MCF 10A (cell line): Measurements from ENCODE around the gene PFDN2. TPM values are rescaled to one million over a fixed set of nuclear protein-coding genes. Genes with fewer than 3 reads are reported as not detected.
A peak's percentile ranks its signal among the peaks of the same experiment; 100 is the strongest.

Source experiments
- BruUV-seq: library from RNA; stranded (reverse); fragments of 400-500 nt; replicated peaks from 2 replicates; lab custom pipeline; 2021; lab: Mats Ljungman, UMichigan
- CTCF ChIA-PET: fragments of 300-600 bp; sonication (Branson Sonifier 250); formaldehyde crosslinking; extraction: SDS; loops from one replicate; lab custom pipeline; 2021; ENCODE audit warnings: antibody characterized with exemption, inconsistent platforms; lab: Yijun Ruan, JAX
- POLR2A ChIA-PET: fragments of 300-600, 350-650 bp; sonication (Branson Sonifier 250); formaldehyde crosslinking; extraction: SDS; loops from one replicate; lab custom pipeline; 2020; ENCODE audit warnings: antibody characterized with exemption, inconsistent platforms; lab: Yijun Ruan, JAX
- DNase-seq: peaks from one replicate; pipeline ENCODE4 v3.0.0-alpha.2; 2018; ENCODE audit not compliant: unreplicated experiment
- H3K27ac Mint-ChIP-seq: one replicate; pipeline ENCODE4 v1.8.0; 2022; ENCODE audit warnings: mild to moderate bottlenecking, low read depth, mixed read lengths; ENCODE audit not compliant: unreplicated experiment
- H3K27me3 Mint-ChIP-seq: one replicate; pipeline ENCODE4 v1.8.0; 2022; ENCODE audit warnings: mixed read lengths; ENCODE audit not compliant: insufficient read depth, unreplicated experiment
- H3K36me3 Mint-ChIP-seq: one replicate; pipeline ENCODE4 v1.8.0; 2022; ENCODE audit warnings: mild to moderate bottlenecking, moderate library complexity, mixed read lengths; ENCODE audit not compliant: insufficient read depth, unreplicated experiment
- H3K4me1 Mint-ChIP-seq: one replicate; pipeline ENCODE4 v1.8.0; 2022; ENCODE audit warnings: mixed read lengths; ENCODE audit not compliant: insufficient read depth, unreplicated experiment
- H3K4me3 Mint-ChIP-seq: one replicate; pipeline ENCODE4 v1.8.0; 2022; ENCODE audit warnings: mild to moderate bottlenecking, moderate library complexity, mixed read lengths; ENCODE audit not compliant: unreplicated experiment
- H3K9me3 Mint-ChIP-seq: one replicate; pipeline ENCODE4 v1.8.0; 2022; ENCODE audit warnings: mixed read lengths; ENCODE audit not compliant: unreplicated experiment
- CTCF ChIP-seq: fragments of 200-600 bp; IDR thresholded peaks from one replicate; pipeline ENCODE4 v1.8.0; 2022; ENCODE audit warnings: antibody characterized with exemption, mild to moderate bottlenecking; ENCODE audit not compliant: unreplicated experiment
- intact Hi-C: fragments of 100-400 bp; cut with micrococcal nuclease; formaldehyde crosslinking; loops from 2 replicates; pipeline ENCODE4 v1.14.1; 2022
- total RNA-seq: library from RNA; stranded (reverse); gene quantifications from 2 replicates; pipeline ENCODE4 v1.2.3, GENCODE V29; 2022

The PFDN2 gene
- total RNA-seq, 1 experiment from 2014 or later: 514 TPM

- H3K27ac Mint-ChIP-seq: peak overlapping the region; percentile 100
These were observed 47.2 kb upstream of the PFDN2 start for GRCh38 chr1:161164901-161165610.

GRCh38 chr1:161163793-161164192 is 46.0 kb upstream of the PFDN2 start:
- peak overlapping the region; percentile 100 for H3K27ac Mint-ChIP-seq
- intact Hi-C loops: no loop called here
- CTCF ChIA-PET: interaction anchor here (0.6 to 4.9 kb wide), 6 partner anchors 17 to 218 kb away, joined by 4 to 56 read pairs (median 22); partner anchors contain the start of genes NDUFS2 and TOMM40L
- peaks cover 51% of the 10 kb centered on the region for H3K36me3 Mint-ChIP-seq
- no peak overlapping the region for H3K4me3 Mint-ChIP-seq
- H3K27me3 Mint-ChIP-seq: no peaks in the 10 kb centered on the region
- POLR2A ChIA-PET: interaction anchor here (3.9 to 5.3 kb wide), 4 partner anchors 10 to 47 kb away, joined by 51 to 77 read pairs (median 64); partner anchors contain the start of genes DEDD, NDUFS2, NIT1 and PFDN2
- BruUV-seq: no TSS peak
- no peaks in the 10 kb centered on the region for H3K9me3 Mint-ChIP-seq
- DNase-seq: no peak
- peaks cover 58% of the 10 kb centered on the region for H3K4me1 Mint-ChIP-seq
- no peak for TF ChIP-seq CTCF

More at GRCh38 chr1:161164901-161165610, 47.2 kb upstream of the PFDN2 start:
- Mint-ChIP-seq H3K9me3 (no peaks in the 10 kb centered on the region), H3K36me3 (peaks cover 57% of the 10 kb centered on the region), H3K4me3 (peak overlapping the region; percentile 98), H3K27me3 (no peaks in the 10 kb centered on the region), H3K4me1 (peaks cover 51% of the 10 kb centered on the region)
- no TSS peak for BruUV-seq
- DNase-seq: no peak
- no peak for TF ChIP-seq CTCF
- ChIA-PET CTCF (interaction anchor here (0.5 to 4.9 kb wide), 28 partner anchors 8 to 1374 kb away, joined by 3 to 56 read pairs (median 5); partner anchors contain the start of genes ADAMTS4, B4GALT3, NDUFS2 and TOMM40L), POLR2A (interaction anchor here (0.6 to 5.5 kb wide), 24 partner anchors 8 to 226 kb away, joined by 3 to 101 read pairs (median 7); partner anchors contain the start of genes B4GALT3, DEDD, F11R and NDUFS2)
- intact Hi-C loops: no loop called here

- intact Hi-C loops: no loop called here
- ChIA-PET CTCF (interaction anchor here (0.7 to 1.3 kb wide), 3 partner anchors 13 to 89 kb away, joined by 3 read pairs; no protein-coding TSS in a partner anchor), POLR2A (interaction anchor here (1.2 to 1.5 kb wide), 2 partner anchors 9 to 14 kb away, joined by 6 to 7 read pairs; partner anchors contain the start of genes B4GALT3 and UFC1)
- Mint-ChIP-seq H3K9me3 (no peaks in the 10 kb centered on the region), H3K4me3 (no peak overlapping the region), H3K36me3 (peaks cover 56% of the 10 kb centered on the region), H3K27me3 (no peaks in the 10 kb centered on the region), H3K4me1 (peaks cover 59% of the 10 kb centered on the region), H3K27ac (peak overlapping the region; percentile 72)
- no TSS peak for BruUV-seq
- no peak for TF ChIP-seq CTCF
- DNase-seq: no peak
These were observed 45.0 kb upstream of the PFDN2 start for GRCh38 chr1:161162806-161163205.

GRCh38 chr1:161162052-161162451 is 44.2 kb upstream of the PFDN2 start:
- H3K4me3 Mint-ChIP-seq: no peak overlapping the region
- DNase-seq: no peak
- ChIA-PET CTCF (interaction anchor here (0.6 to 1.3 kb wide), 7 partner anchors 14 to 220 kb away, joined by 3 read pairs; no protein-coding TSS in a partner anchor), POLR2A (interaction anchor here (0.6 to 1.5 kb wide), 3 partner anchors 8 to 696 kb away, joined by 3 to 7 read pairs (median 6); partner anchors contain the start of genes B4GALT3 and UFC1)
- H3K36me3 Mint-ChIP-seq: peaks cover 64% of the 10 kb centered on the region
- peaks cover 56% of the 10 kb centered on the region for H3K4me1 Mint-ChIP-seq
- no peak for TF ChIP-seq CTCF
- H3K27ac Mint-ChIP-seq: peak overlapping the region; percentile 72
- H3K9me3 Mint-ChIP-seq: no peaks in the 10 kb centered on the region
- intact Hi-C loops: no loop called here
- BruUV-seq: no TSS peak
- no peaks in the 10 kb centered on the region for H3K27me3 Mint-ChIP-seq
